ENCODE data around the gene CDCA7L. TPM values are rescaled to one million over a fixed set of nuclear protein-coding genes. Genes with fewer than 3 reads are reported as not detected.
A peak's percentile ranks its signal among the peaks of the same experiment; 100 is the strongest.

Gene CDCA7L
- 41.1 TPM for total RNA-seq

- DNase-seq, result peak; percentile 79
These were observed at the start of gene CDCA7L for GRCh38 chr7:21945454-21946221. TSS of gene CDCA7L (minus strand) at chr7:21945899. CDS start at chr7:21945804, 95 bp downstream.

- no peak for DNase-seq
These were observed 40.4 kb upstream of the CDCA7L start for GRCh38 chr7:21986096-21986495.

GRCh38 chr7:21984042-21984441, 38.3 kb upstream of the CDCA7L start:
- DNase-seq, result no peak

- no peak for DNase-seq
These were observed 37.4 kb upstream of the CDCA7L start for GRCh38 chr7:21983056-21983455.

- no peak for DNase-seq
These were observed 35.8 kb upstream of the CDCA7L start for GRCh38 chr7:21981524-21981923.

- no peak for DNase-seq
These were observed 35.3 kb upstream of the CDCA7L start for GRCh38 chr7:21980926-21981500.

GRCh38 chr7:21972397-21972784, 26.7 kb upstream of the CDCA7L start:
- no peak for DNase-seq

- DNase-seq, result no peak
These were observed 26.2 kb upstream of the CDCA7L start for GRCh38 chr7:21971780-21972396.

GRCh38 chr7:21969822-21970221, 24.1 kb upstream of the CDCA7L start:
- no peak for DNase-seq

- no peak for DNase-seq
These were observed 21.9 kb upstream of the CDCA7L start for GRCh38 chr7:21967598-21968003.

- no peak for DNase-seq
These were observed 20.6 kb upstream of the CDCA7L start for GRCh38 chr7:21966271-21966670.

GRCh38 chr7:21965291-21965690, 19.6 kb upstream of the CDCA7L start:
- DNase-seq, result no peak

- no peak for DNase-seq
These were observed 17.0 kb upstream of the CDCA7L start for GRCh38 chr7:21962677-21963076.

GRCh38 chr7:21960922-21961321, 15.2 kb upstream of the CDCA7L start:
- DNase-seq, result no peak

GRCh38 chr7:21959387-21959776, 13.7 kb upstream of the CDCA7L start:
- DNase-seq, result no peak

GRCh38 chr7:21953781-21954180, 8.1 kb upstream of the CDCA7L start:
- no peak for DNase-seq

GRCh38 chr7:21948887-21949540, 3.3 kb upstream of the CDCA7L start:
- no peak for DNase-seq

- no peak for DNase-seq
These were observed 2.7 kb upstream of the CDCA7L start for GRCh38 chr7:21948364-21948763.

- DNase-seq, result no peak
These were observed 2.2 kb upstream of the CDCA7L start for GRCh38 chr7:21947946-21948345.

- DNase-seq, result no peak
These were observed 1.4 kb upstream of the CDCA7L start for GRCh38 chr7:21947056-21947455.

- no peak for DNase-seq
These were observed 567 bp upstream of the CDCA7L start for GRCh38 chr7:21946222-21946709.

- DNase-seq, result peak; percentile 50
These were observed 864 bp downstream of the CDCA7L start for GRCh38 chr7:21944616-21945453.

Measured in skin of body (tissue), 2 donors.